DMS153 treated with DMSO at 0.1 percent for 48 hours (cell line): ENCODE measurements around the gene GJA5.

Experiments
- DNase-seq: peaks from one replicate; lab custom pipeline; 2025; ENCODE audit not compliant: unreplicated experiment; lab: John Stamatoyannopoulos, UW

The GJA5 gene

GRCh38 chr1:147729315-147729714 is 31.1 kb downstream of the GJA5 start:
- no peak for DNase-seq

- no peak for DNase-seq
Measured at GRCh38 chr1:147726168-147726567, 34.2 kb downstream of the GJA5 start.

GRCh38 chr1:147725685-147726084 is 34.7 kb downstream of the GJA5 start:
- no peak for DNase-seq

GRCh38 chr1:147723691-147724323 is 36.6 kb downstream of the GJA5 start:
- no peak for DNase-seq

- no peak for DNase-seq
Measured at GRCh38 chr1:147722124-147722523, 38.3 kb downstream of the GJA5 start.

GRCh38 chr1:147721716-147722115 is 38.7 kb downstream of the GJA5 start:
- DNase-seq, result no peak

GRCh38 chr1:147720557-147720956 is 39.8 kb downstream of the GJA5 start:
- DNase-seq, result no peak

- no peak for DNase-seq
Measured at GRCh38 chr1:147719711-147720225, 40.6 kb downstream of the GJA5 start.

- DNase-seq, result no peak
Measured at GRCh38 chr1:147719029-147719698, 41.2 kb downstream of the GJA5 start.

GRCh38 chr1:147717706-147718097 is 42.7 kb downstream of the GJA5 start:
- no peak for DNase-seq

GRCh38 chr1:147717051-147717705 is 43.2 kb downstream of the GJA5 start:
- peak; percentile 99 for DNase-seq

- DNase-seq, result no peak
Measured at GRCh38 chr1:147712605-147713004, 47.8 kb downstream of the GJA5 start.
